ENCODE measurements around the gene SLC13A5.

Gene SLC13A5

GRCh38 chr17:6686026-6686425 is 27.1 kb downstream of the SLC13A5 start:
- DNase-seq (ENCODE audit: low read depth, low spot score): no peak
- H3K27ac ChIP-seq: no peak overlapping the region

- DNase-seq (ENCODE audit: low read depth, low spot score): no peak
- H3K27ac ChIP-seq: no peak overlapping the region
Measured at GRCh38 chr17:6684881-6685767, 28.0 kb downstream of the SLC13A5 start.

- no peak overlapping the region for H3K27ac ChIP-seq
- no peak for DNase-seq (ENCODE audit: low read depth, low spot score)
Measured at GRCh38 chr17:6684460-6684783, 28.7 kb downstream of the SLC13A5 start.

GRCh38 chr17:6683730-6684459 is 29.3 kb downstream of the SLC13A5 start:
- DNase-seq (ENCODE audit: low read depth, low spot score): no peak
- H3K27ac ChIP-seq: no peak overlapping the region

- no peak for DNase-seq (ENCODE audit: low read depth, low spot score)
- no peak overlapping the region for H3K27ac ChIP-seq
Measured at GRCh38 chr17:6683081-6683684, 30.0 kb downstream of the SLC13A5 start.

- no peak overlapping the region for H3K27ac ChIP-seq
- no peak for DNase-seq (ENCODE audit: low read depth, low spot score)
Measured at GRCh38 chr17:6682339-6682738, 30.8 kb downstream of the SLC13A5 start.

- H3K27ac ChIP-seq: peak overlapping the region; percentile 20
- peak; percentile 43 for DNase-seq (ENCODE audit: low read depth, low spot score)
Measured at GRCh38 chr17:6681671-6682070, 31.5 kb downstream of the SLC13A5 start.

GRCh38 chr17:6681176-6681575 is 32.0 kb downstream of the SLC13A5 start:
- no peak for DNase-seq (ENCODE audit: low read depth, low spot score)
- peak overlapping the region; percentile 20 for H3K27ac ChIP-seq

GRCh38 chr17:6679241-6679640 is 33.9 kb downstream of the SLC13A5 start:
- no peak overlapping the region for H3K27ac ChIP-seq
- no peak for DNase-seq (ENCODE audit: low read depth, low spot score)

GRCh38 chr17:6677946-6678345 is 35.2 kb downstream of the SLC13A5 start:
- no peak overlapping the region for H3K27ac ChIP-seq
- DNase-seq (ENCODE audit: low read depth, low spot score): no peak

GRCh38 chr17:6677158-6677831 is 35.9 kb downstream of the SLC13A5 start:
- no peak overlapping the region for H3K27ac ChIP-seq
- no peak for DNase-seq (ENCODE audit: low read depth, low spot score)

- H3K27ac ChIP-seq: no peak overlapping the region
- DNase-seq (ENCODE audit: low read depth, low spot score): no peak
Measured at GRCh38 chr17:6676802-6677157, 36.4 kb downstream of the SLC13A5 start.

- no peak overlapping the region for H3K27ac ChIP-seq
- DNase-seq (ENCODE audit: low read depth, low spot score): no peak
Measured at GRCh38 chr17:6675201-6675825, 37.9 kb downstream of the SLC13A5 start.

GRCh38 chr17:6674586-6674985 is 38.6 kb downstream of the SLC13A5 start:
- no peak overlapping the region for H3K27ac ChIP-seq
- no peak for DNase-seq (ENCODE audit: low read depth, low spot score)

GRCh38 chr17:6671431-6671830 is 41.7 kb downstream of the SLC13A5 start:
- peak overlapping the region; percentile 96 for H3K27ac ChIP-seq
- DNase-seq (ENCODE audit: low read depth, low spot score): no peak

- no peak for DNase-seq (ENCODE audit: low read depth, low spot score)
Measured at GRCh38 chr17:6670999-6671398, 42.2 kb downstream of the SLC13A5 start.

GRCh38 chr17:6670571-6670970 is 42.6 kb downstream of the SLC13A5 start:
- no peak for DNase-seq (ENCODE audit: low read depth, low spot score)
- peak overlapping the region; percentile 96 for H3K27ac ChIP-seq

More at GRCh38 chr17:6670999-6671398, 42.2 kb downstream of the SLC13A5 start:
- peak overlapping the region; percentile 96 for H3K27ac ChIP-seq

GRCh38 chr17:6669479-6670212 is 43.5 kb downstream of the SLC13A5 start:
- peak; percentile 96 for DNase-seq (ENCODE audit: low read depth, low spot score)
- peak overlapping the region; percentile 96 for H3K27ac ChIP-seq

GRCh38 chr17:6668727-6669425 is 44.3 kb downstream of the SLC13A5 start:
- peak overlapping the region; percentile 96 for H3K27ac ChIP-seq
- peak; percentile 39 for DNase-seq (ENCODE audit: low read depth, low spot score)

Data from epithelial cell of prostate (primary cell).